Astrocyte of the spinal cord (primary cell): ENCODE measurements around the gene LIPG.

ENCODE experiments used
- DNase-seq: peaks from one replicate; pipeline ENCODE4 v3.0.0; 2011; ENCODE audit warnings: low read depth, low spot score
- H3K4me3 ChIP-seq: 2 replicates; pipeline ENCODE4 v1.5.1; 2011; ENCODE audit warnings: low read depth, mild to moderate bottlenecking, low read length, moderate library complexity
- in situ Hi-C: cut with HindIII; loops from 2 replicates; pipeline ENCODE4 v1.10.0; 2017; ENCODE audit warnings: low sequenced_read_pairs
- TF ChIP-seq, protein P1 (sequence below): IDR thresholded peaks from 2 replicates; pipeline ENCODE4 v1.5.1; 2012; ENCODE audit warnings: low read depth, mild to moderate bottlenecking, low read length, inconsistent platforms

The LIPG gene

DNA sequence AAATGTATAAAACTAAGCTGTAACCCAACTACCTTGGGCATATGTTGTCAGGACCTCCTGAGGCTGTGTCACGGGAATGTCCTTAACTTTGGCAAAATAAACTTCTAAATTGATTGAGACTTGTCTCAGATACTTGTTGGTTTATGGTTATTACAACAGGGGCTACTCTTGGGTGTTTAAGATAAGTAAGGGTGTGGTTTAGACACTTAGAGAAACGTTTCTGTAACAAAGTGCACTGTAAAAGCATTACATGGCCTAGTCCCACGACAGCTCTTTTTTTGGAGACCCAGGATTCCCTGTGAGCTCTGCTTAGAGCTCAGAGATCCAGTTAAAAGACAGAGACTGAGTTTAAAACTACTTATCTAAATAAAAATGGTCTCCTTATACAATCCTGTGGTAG is 32.3 kb upstream of the LIPG start:
- TF ChIP-seq, protein P1, sequence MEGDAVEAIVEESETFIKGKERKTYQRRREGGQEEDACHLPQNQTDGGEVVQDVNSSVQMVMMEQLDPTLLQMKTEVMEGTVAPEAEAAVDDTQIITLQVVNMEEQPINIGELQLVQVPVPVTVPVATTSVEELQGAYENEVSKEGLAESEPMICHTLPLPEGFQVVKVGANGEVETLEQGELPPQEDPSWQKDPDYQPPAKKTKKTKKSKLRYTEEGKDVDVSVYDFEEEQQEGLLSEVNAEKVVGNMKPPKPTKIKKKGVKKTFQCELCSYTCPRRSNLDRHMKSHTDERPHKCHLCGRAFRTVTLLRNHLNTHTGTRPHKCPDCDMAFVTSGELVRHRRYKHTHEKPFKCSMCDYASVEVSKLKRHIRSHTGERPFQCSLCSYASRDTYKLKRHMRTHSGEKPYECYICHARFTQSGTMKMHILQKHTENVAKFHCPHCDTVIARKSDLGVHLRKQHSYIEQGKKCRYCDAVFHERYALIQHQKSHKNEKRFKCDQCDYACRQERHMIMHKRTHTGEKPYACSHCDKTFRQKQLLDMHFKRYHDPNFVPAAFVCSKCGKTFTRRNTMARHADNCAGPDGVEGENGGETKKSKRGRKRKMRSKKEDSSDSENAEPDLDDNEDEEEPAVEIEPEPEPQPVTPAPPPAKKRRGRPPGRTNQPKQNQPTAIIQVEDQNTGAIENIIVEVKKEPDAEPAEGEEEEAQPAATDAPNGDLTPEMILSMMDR, result no peak
- H3K4me3 ChIP-seq, result no peak overlapping the region
- no peak for DNase-seq
- in situ Hi-C loops, result no loop called here

DNA sequence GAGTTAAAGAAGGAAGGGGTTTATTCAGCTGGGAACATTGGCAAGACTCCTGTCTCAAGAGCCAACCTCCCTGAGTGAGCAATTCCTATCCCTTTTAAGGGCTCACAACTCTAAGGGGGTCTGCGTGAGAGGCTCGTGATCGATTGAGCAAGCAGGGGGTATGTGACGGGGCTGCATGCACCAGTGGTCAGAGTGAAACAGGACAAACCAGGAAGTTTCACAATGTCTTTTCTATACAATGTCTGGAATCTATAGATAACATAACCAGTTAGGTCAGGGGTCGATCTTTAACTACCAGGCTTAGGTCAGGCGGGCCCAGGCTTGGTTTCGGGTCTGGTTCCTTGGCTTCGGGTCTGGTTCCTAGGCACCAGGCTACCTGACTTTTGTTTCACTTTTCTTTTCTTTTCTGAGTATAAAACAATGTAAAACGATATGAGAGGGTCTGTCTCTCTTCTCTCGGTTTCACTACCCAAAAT is 30.1 kb upstream of the LIPG start:
- TF ChIP-seq, protein P1, result no peak
- in situ Hi-C loops, result no loop called here
- no peak for DNase-seq
- H3K4me3 ChIP-seq, result no peak overlapping the region

DNA sequence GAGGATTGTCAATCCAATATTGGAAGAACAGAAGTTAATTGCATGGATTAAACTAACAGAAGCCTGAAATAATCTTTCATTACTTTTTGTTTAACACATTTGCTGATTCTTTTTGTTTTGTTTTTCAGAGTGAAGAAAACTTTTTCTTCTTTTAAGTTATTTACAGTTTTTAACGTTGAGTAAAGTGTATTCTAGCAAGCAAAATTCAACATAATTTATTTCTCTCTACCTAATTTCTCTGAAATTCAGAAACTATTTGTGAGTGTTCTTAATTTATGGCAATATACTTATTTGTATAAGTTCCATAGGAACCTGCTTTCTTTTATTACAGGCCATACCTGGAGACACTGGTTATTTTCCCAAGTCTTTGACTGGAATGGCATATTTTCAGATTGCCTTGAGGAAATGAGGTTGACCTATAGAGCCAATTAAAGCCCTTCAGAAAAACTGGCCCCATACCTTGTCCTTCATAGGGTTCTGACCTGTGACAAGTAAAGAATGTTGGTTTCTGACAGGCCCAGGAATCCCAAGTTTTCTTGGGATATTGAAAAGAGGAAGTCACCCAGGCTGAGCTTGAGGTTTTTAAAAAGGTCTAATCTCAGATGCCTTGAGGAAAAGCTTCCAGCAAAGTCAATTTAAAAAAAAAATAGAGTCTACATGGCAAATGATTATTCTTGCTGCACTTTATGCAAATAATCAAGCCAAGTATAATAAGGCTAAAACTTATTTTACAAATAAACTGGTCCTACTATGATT is 26.8 kb upstream of the LIPG start:
- in situ Hi-C loops, result no loop called here
- no peak for DNase-seq
- no peak overlapping the region for H3K4me3 ChIP-seq
- TF ChIP-seq, protein P1, result no peak

DNA sequence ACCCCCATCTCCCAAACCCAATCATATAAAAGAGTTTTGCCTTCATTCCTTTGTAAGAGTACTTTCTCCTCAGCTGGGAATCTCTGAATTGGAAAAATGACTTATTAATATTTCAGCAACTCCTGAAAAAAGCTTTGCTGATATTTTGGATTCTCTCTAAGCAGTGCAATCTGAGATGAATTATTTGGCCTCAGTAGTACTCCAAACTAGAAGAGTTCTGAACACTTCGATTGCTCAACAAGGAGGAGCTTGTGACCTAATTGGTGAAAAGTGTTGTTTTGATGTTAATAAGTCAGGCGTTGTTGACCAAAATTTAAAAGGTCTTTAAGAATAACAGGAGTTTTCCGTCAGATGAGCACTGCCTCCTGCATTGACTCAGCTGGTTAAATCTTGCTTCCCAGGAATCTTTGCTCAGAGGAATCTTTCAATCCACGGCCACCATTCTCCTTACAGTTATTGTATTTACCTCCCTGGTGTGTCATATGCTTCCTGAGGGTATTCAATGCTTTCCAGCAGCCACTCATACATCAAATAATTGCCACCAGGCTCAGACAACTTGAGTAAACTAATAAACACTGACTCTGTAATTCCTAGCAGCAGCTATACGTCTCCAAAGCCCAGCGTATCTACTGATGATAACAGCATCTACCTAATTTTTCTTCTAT is 24.5 kb upstream of the LIPG start:
- H3K4me3 ChIP-seq, result no peak overlapping the region
- in situ Hi-C loops, result no loop called here
- TF ChIP-seq, protein P1, result no peak
- DNase-seq, result no peak

DNA sequence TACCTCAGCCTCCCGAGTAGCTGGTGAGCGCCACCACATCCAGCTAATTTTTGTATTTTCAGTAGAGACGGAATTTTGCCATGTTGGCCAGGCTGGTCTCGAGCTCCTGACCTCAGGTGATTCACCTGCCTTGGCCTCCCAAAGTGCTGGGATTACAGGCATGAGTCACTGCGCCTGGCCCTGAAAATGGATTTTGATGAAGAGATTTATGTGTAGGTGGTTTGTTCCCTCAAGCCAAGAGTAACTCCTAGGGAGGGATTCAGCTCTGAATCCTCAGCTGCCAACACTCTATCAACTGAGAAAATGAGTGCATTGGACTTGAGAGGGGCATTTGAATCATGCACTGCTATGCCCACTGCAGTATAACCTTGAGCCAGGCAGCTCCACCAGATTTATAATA is 17.5 kb upstream of the LIPG start:
- TF ChIP-seq, protein P1, result no peak
- DNase-seq, result no peak
- H3K4me3 ChIP-seq, result no peak overlapping the region
- in situ Hi-C loops, result no loop called here

DNA sequence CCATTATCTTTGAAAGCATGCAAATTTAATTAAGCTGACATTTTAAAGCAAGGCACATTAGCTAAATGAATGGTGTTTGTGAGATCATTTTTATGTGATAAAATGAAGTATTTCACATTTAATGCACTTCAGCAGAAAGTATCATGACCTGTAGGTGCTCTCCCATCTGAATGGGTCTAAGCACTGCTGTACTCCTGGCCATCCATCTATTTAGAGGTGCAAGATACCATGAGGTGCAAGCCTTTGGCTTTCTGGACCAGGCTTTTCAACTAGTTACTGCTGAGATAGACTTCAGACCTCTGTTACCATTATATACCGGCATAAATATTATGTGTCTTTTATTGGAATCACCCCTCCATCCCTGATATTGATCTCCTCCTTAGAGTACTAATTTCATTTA is 15.6 kb upstream of the LIPG start:
- no peak for DNase-seq
- in situ Hi-C loops, result no loop called here
- TF ChIP-seq, protein P1, result no peak
- no peak overlapping the region for H3K4me3 ChIP-seq
